Activated CD8-positive, alpha-beta memory T cell treated with anti-CD3 and anti-CD28 coated beads, Interleukin-2, amount 50 U/mL, for 4 hours (primary cell): Measurements from ENCODE around the gene SYNPO.

Experiments
- DNase-seq: peaks from one replicate; pipeline ENCODE4 v3.0.0-alpha.2; 2020

Gene SYNPO

DNA sequence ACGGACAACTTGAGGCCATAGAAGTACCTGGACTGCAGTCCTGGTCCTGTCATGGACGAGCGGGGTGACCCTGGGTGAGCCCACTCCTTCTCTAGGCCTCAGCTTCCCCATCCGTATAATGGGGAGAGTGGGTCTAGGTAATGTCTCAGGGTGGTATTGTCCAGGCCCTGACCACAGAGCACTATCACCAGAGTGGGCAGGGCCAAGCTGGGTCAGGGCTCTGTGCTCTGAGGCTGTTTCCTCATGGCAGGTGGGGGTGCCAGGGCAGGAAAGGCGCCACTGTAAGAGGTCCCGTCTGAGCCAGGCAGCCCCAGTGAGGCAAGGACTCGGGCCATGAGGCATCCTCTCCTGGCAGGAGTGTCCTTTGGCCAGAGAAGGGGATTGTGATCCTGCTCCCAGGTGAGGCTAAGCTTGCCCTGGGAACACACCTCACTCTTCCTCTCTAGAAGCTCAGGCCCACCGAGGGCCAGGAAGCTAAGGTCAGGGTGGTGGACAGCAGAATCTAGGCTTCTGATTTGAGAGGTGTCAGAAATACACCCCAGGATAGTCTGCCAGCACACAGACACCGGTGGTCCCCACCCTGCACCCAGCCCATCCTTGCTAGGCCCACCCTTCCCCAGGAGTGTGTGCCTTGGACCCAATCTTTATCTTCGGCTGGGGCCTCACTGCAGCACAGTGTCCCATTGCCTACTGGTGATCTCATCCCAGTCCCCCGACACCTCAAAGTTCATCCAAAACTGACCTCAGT, 19.1 kb downstream of the SYNPO start:
- no peak for DNase-seq

DNA sequence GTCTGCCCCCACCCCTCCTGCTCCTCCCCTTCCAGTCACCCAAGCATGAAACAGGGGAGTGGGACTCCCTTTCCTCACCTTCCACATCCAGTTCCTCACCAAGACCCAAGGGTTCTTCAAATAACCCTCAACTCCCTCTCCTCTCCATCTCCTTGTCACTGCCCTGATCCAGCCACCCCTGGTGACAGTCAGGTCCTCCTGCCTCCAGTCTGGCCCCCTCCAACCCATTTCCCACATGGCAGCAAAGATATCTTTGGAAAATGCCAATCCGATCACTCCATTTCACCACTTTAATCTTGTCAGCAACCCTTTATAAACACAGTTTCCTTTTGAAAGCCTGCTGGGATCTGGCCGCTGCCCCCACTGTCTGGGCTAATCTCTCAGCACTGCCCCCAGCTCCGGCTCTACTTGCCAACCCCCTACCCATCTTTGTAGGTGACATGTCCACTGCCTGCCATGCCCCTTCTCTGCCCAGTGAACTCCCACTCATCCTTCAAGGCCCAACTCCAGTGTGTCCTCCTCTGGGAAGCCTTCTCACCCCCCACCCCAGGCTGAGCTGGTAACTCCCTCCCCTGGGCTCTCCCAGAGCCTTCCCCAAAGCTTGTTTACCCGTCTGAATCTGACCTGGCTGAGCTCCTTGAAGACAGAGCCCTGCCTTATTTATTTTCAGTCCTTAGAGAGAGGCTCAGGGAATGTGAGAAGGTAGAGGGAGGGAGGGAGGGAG, 19.8 kb downstream of the SYNPO start:
- DNase-seq, result no peak

GRCh38 chr5:150661086-150661485, 20.6 kb downstream of the SYNPO start, which contains the start of gene MYOZ3:
Gene MYOZ3, plus strand, starts transcription at chr5:150661251. Its CDS starts 1,691 bp downstream, at chr5:150662942.
- DNase-seq, result no peak

DNA sequence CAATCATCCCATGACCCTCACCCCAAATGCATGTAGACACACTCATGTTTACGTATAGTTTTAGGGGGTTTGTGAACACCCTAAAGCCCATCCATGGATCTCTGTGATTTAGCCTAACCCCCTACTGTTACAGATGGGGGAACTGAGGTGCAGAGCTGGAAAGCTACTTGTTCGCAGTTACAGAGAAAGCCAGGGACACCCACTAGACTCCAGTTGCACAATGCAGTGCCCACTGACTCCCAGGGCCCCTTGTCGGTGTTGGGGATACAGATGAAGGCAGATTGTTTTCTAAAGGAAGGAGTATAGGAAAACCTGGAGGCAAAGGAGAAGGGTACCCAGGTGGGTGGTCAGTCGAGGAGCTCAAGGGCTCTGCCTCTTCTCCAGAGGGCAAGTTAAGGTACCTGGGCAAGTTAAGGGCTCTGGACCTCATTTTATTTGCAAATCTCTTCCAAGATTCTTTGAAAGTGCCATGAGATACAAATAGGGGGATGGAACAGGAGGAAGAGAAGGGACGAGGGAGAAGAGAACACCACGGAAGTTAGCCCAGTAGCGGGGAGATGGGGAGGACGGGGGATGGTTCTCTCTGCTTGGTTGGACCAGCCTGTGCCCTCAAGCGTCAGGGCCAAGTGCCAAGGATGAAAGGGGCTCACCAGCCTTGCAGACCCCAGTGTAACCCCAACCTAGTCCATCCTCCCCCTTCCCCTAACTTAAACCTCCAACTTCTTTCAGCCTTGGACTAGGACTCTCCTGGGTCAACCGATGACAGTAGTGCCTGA, 21.5 kb downstream of the SYNPO start:
- DNase-seq, result no peak

DNA sequence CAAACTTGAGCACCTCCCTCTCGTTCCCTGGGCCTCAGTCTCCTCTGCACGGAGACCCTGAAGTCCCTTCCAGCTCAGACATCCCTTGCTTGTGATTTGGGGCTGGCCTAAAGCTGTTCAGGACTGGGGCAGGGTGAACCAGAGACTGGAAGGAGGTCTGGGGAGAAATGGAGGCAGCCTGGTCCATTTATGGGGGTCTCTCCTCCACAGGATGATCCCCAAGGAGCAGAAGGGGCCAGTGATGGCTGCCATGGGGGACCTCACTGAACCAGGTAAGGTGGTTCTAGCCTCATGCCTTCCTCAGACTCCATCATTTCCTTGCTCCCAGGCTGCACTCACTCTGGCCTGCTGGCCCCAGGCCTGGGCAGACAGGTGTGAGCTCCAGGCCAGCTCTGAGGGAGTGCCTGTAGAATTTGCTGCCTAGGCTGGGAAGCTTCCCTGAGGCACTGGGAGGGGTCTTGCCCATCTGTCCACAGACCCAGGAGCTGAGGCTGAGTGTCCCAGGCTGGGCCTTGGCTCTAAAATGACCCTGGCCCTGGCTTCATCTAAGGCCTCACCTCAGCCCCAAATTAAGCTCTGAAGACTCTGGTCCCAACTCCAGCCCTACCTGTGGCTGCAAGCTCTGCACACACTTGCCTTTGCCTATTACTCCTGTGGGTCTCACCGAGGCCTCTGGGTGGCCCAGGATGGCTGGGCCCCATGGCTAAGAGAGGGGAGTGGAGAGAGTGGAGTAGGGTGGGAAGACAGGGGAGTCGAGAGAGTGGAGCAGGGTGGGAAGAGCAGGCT, 22.5 kb downstream of the SYNPO start:
- no peak for DNase-seq

DNA sequence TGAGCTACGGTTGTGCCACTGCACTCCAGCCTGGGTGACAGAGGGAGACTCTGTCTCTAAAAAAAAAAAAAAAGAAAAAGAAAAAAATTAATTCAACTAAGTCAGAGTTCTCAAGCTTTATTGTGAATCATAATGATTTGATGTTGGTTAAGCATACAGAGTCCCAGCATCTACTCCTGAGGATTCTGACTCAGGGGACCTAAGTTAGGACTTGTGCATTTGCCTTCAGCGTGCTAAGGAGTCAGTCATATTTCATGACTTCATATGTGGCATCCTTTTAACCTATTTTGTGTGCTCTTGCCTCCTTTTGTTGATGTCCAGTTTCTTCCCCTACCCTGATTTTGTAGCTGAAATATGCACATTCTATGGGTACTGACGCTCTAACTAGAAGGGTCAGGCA, 23.5 kb downstream of the SYNPO start:
- DNase-seq, result no peak

- no peak for DNase-seq
These were observed 24.6 kb downstream of the SYNPO start for GRCh38 chr5:150665044-150665443.

DNA sequence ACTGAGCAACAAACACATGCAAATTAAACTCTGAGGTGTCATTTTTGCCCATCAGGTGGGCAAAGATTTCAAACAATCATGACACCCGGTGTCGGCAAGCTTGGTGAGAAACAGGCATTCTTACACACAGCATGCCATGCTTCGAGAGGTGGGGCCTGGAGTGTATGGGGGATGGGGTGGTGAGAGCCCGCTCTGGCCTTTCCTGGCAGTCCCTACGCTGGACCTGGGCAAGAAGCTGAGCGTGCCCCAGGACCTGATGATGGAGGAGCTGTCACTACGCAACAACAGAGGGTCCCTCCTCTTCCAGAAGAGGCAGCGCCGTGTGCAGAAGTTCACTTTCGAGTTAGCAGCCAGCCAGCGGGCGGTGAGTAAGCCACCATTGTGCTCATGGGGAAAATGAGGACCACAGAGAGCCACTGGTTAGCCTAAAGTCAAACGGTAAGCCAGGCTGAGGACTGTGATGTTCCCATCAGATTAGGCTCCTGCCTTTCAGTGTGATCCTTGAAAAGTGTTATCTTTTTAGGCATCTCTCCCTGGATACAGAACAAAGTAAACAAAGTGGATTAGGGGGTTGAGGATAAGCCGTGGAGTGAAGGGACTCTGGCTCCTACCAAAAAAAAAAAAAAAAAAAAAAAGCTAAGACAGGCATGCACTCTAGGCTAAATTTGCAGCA, 30.0 kb downstream of the SYNPO start:
- DNase-seq, result no peak

- DNase-seq, result no peak
These were observed 30.5 kb downstream of the SYNPO start for GRCh38 chr5:150670948-150671310.

DNA sequence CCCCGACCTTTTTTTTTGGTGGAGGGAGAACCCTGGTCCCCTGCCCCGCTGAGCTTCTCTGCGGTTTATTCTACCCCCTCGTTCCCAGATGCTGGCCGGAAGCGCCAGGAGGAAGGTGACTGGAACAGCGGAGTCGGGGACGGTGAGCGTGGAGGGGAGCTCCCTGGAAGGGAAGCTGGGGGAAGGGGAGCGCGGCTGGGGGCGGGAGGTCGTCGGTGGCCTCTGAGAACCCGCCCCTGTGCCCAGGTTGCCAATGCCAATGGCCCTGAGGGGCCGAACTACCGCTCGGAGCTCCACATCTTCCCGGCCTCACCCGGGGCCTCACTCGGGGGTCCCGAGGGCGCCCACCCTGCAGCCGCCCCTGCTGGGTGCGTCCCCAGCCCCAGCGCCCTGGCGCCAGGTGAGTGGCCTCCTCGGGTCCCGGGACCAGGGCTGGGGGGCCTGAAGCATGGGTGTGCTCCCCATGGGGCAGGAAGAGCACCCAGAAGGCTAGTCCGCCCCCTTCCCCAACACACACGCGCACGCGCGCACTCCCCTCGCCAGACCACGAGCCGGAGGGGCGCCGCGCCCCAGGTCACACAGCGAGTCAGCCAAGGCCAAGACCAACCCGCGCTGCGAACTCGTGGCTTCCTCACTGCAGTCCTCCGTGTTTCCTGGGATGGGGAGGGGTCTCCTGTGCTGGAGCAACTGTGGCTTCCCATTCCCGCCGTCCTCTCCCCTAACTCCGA, 31.2 kb downstream of the SYNPO start:
- DNase-seq, result no peak

- DNase-seq, result peak; percentile 24
These were observed 31.9 kb downstream of the SYNPO start for GRCh38 chr5:150672237-150672883.

DNA sequence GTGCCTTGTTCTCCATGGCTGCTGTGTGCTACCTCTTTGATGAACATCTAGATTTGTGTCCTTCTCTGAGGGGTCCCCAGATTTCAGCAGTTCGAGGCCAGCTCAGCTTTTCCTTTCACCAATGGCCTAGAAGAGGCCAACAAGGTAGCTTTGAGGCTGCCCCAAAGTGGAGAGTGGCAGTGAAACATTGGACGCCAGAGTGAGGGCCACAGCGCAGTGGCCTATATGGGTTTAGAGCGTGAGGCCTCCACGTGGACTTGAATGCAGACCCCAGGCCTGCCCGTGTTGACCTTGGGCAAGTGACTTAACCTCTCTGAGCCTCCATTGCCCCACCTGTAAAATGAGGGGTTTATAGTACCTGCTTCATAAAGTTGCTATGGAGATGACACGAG, 32.4 kb downstream of the SYNPO start:
- DNase-seq, result no peak

- no peak for DNase-seq
These were observed 33.9 kb downstream of the SYNPO start for GRCh38 chr5:150674341-150674821.

- DNase-seq, result no peak
These were observed 34.6 kb downstream of the SYNPO start for GRCh38 chr5:150675069-150675468.

GRCh38 chr5:150676578-150676977, 36.1 kb downstream of the SYNPO start:
- DNase-seq, result no peak

- no peak for DNase-seq
These were observed 48.7 kb downstream of the SYNPO start for GRCh38 chr5:150689120-150689519.

GRCh38 chr5:150690760-150691159, 50.3 kb downstream of the SYNPO start:
- no peak for DNase-seq

DNA sequence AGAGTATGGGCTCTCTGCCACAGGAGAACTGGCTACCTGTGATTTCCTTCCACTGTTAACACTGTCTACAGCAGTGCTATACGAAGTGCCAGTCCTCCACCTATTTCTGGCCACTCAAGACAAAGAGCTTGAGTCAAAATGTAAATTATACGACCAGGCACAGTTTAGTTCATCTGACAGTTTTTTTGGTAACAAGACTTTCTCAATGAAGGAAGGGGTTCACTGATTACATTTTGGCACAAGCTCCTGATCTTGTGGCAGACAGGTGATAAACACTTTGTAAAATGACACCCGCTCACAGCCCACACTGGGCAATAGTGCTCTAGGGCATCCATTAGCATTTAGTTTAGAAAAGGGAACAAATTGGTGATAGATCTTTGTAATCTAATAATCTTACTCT, 51.8 kb downstream of the SYNPO start:
- DNase-seq, result no peak

GRCh38 chr5:150694612-150695011, 54.2 kb downstream of the SYNPO start:
- DNase-seq, result no peak

DNA sequence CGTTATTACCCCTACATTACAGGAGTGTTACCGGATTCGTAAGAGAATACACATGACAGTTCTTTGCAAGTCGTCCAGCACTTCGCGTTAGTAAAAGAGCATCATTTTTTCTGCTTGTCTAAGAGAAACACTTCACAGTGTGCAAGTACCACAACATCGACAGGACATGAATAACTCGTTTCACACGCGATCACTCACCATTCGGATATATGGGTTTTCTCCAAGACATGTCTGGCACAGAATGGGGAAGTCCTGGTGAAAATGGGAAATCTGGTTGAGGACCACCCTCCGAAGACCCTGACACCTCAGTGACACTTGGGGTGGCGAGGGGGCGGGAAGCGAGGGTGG, 59.8 kb downstream of the SYNPO start:
- DNase-seq, result no peak
